Measurements from ENCODE around the gene RCL1.
A peak's percentile ranks its signal among the peaks of the same experiment; 100 is the strongest.

Gene RCL1

GRCh38 chr9:4814913-4815312 is 22.2 kb downstream of the RCL1 start:
- no peak for DNase-seq

- DNase-seq, result no peak
These were observed 22.7 kb downstream of the RCL1 start for GRCh38 chr9:4815381-4815956.

- no peak for DNase-seq
These were observed 27.4 kb downstream of the RCL1 start for GRCh38 chr9:4820168-4820567.

GRCh38 chr9:4821133-4821532 is 28.4 kb downstream of the RCL1 start:
- no peak for DNase-seq

GRCh38 chr9:4822057-4822456 is 29.3 kb downstream of the RCL1 start:
- DNase-seq, result no peak

- no peak for DNase-seq
These were observed 33.8 kb downstream of the RCL1 start for GRCh38 chr9:4826417-4827166.

GRCh38 chr9:4827224-4827623 is 34.5 kb downstream of the RCL1 start:
- no peak for DNase-seq

- no peak for DNase-seq
These were observed 36.0 kb downstream of the RCL1 start for GRCh38 chr9:4828761-4829160.

GRCh38 chr9:4829969-4830368 is 37.2 kb downstream of the RCL1 start:
- no peak for DNase-seq

- no peak for DNase-seq
These were observed 38.0 kb downstream of the RCL1 start for GRCh38 chr9:4830699-4831098.

- DNase-seq, result no peak
These were observed 38.4 kb downstream of the RCL1 start for GRCh38 chr9:4831119-4831518.

- no peak for DNase-seq
These were observed 39.2 kb downstream of the RCL1 start for GRCh38 chr9:4831944-4832343.

- DNase-seq, result peak; percentile 62
These were observed 40.2 kb downstream of the RCL1 start for GRCh38 chr9:4832786-4833579.

GRCh38 chr9:4833781-4834560 is 41.2 kb downstream of the RCL1 start:
- DNase-seq, result no peak

GRCh38 chr9:4836676-4837075 is 43.9 kb downstream of the RCL1 start:
- no peak for DNase-seq

- DNase-seq, result no peak
These were observed 44.8 kb downstream of the RCL1 start for GRCh38 chr9:4837261-4838188.

- no peak for DNase-seq
These were observed 45.4 kb downstream of the RCL1 start for GRCh38 chr9:4838189-4838546.

- DNase-seq, result no peak
These were observed 46.7 kb downstream of the RCL1 start for GRCh38 chr9:4839470-4839912.

GRCh38 chr9:4840018-4840417 is 47.3 kb downstream of the RCL1 start:
- no peak for DNase-seq

GRCh38 chr9:4842213-4842612 is 49.5 kb downstream of the RCL1 start:
- DNase-seq, result no peak

- DNase-seq, result no peak
These were observed 50.0 kb downstream of the RCL1 start for GRCh38 chr9:4842734-4843133.
